NCI-H774 (cell line): ENCODE results near the gene SLC35F4.

Experiments
- DNase-seq: peaks from one replicate; lab custom pipeline; 2025; lab: John Stamatoyannopoulos, UW

SLC35F4 gene

GRCh38 chr14:57848353-57848752 lies 17.5 kb downstream of the SLC35F4 start:
- no peak for DNase-seq

- DNase-seq: no peak
These were observed 18.2 kb downstream of the SLC35F4 start for GRCh38 chr14:57847706-57848105.

- DNase-seq: no peak
These were observed 18.8 kb downstream of the SLC35F4 start for GRCh38 chr14:57847096-57847495.

- DNase-seq: no peak
These were observed 19.3 kb downstream of the SLC35F4 start for GRCh38 chr14:57846596-57846995.

GRCh38 chr14:57845802-57846531 lies 19.9 kb downstream of the SLC35F4 start:
- DNase-seq: no peak

- no peak for DNase-seq
These were observed 20.6 kb downstream of the SLC35F4 start for GRCh38 chr14:57845316-57845715.

GRCh38 chr14:57837267-57837666 lies 28.6 kb downstream of the SLC35F4 start:
- DNase-seq: no peak

- DNase-seq: no peak
These were observed 30.1 kb downstream of the SLC35F4 start for GRCh38 chr14:57835766-57836165.

- DNase-seq: no peak
These were observed 30.9 kb downstream of the SLC35F4 start for GRCh38 chr14:57834961-57835360.

- DNase-seq: no peak
These were observed 31.8 kb downstream of the SLC35F4 start for GRCh38 chr14:57834001-57834598.

GRCh38 chr14:57833323-57833722 lies 32.6 kb downstream of the SLC35F4 start:
- no peak for DNase-seq

GRCh38 chr14:57831981-57832380 lies 33.9 kb downstream of the SLC35F4 start:
- no peak for DNase-seq

GRCh38 chr14:57828713-57829112 lies 37.2 kb downstream of the SLC35F4 start:
- no peak for DNase-seq

GRCh38 chr14:57823015-57823660 lies 42.8 kb downstream of the SLC35F4 start:
- DNase-seq: no peak

- no peak for DNase-seq
These were observed 43.8 kb downstream of the SLC35F4 start for GRCh38 chr14:57822081-57822480.

- no peak for DNase-seq
These were observed 45.3 kb downstream of the SLC35F4 start for GRCh38 chr14:57820581-57820980.

GRCh38 chr14:57818511-57818910 lies 47.4 kb downstream of the SLC35F4 start:
- no peak for DNase-seq

GRCh38 chr14:57816568-57817284 lies 49.2 kb downstream of the SLC35F4 start:
- DNase-seq: no peak

- DNase-seq: no peak
These were observed 51.2 kb downstream of the SLC35F4 start for GRCh38 chr14:57814726-57815125.

- no peak for DNase-seq
These were observed 53.2 kb downstream of the SLC35F4 start for GRCh38 chr14:57812741-57813140.

- DNase-seq: no peak
These were observed 53.8 kb downstream of the SLC35F4 start for GRCh38 chr14:57811998-57812546.

- DNase-seq: no peak
These were observed 56.1 kb downstream of the SLC35F4 start for GRCh38 chr14:57809808-57810207.
